ENCODE data around the gene FAM184B. TPM values are rescaled to one million over a fixed set of nuclear protein-coding genes. Genes with fewer than 3 reads are reported as not detected.

FAM184B gene
- total and polyA plus RNA-seq, 2 experiments from 2014 or later = not detected

- 92% methylated on average over 9 of the region's 9 CpGs for WGBS (ENCODE audit: low lambda C conversion rate, missing lambda C conversion rate)
- H4K20me1 ChIP-seq (ENCODE audit: insufficient read depth, poor library complexity, severe bottlenecking) = no peaks in the 10 kb centered on the region
- H3K36me3 ChIP-seq (replicated peaks; ENCODE audit: insufficient read depth, low read depth) = no peaks in the 10 kb centered on the region
These were observed 134.1 kb downstream of the FAM184B start for GRCh38 chr4:17647176-17647806.

GRCh38 chr4:17646693-17647092 lies 134.7 kb downstream of the FAM184B start:
- Histone ChIP-seq H2AFZ (no peak overlapping the region), H3K4me1 (ENCODE audit: insufficient read depth) (no peaks in the 10 kb centered on the region), H3K79me2 (no peaks in the 10 kb centered on the region), H3K9me3 (ENCODE audit: low read depth) (no peaks in the 10 kb centered on the region), H3K9me2 (replicated peaks; ENCODE audit: insufficient read depth) (no peaks in the 10 kb centered on the region), H3K27me3 (no peaks in the 10 kb centered on the region), H4K20me1 (ENCODE audit: insufficient read depth, poor library complexity, severe bottlenecking) (no peaks in the 10 kb centered on the region), H3K4me2 (no peak overlapping the region), H3K4me3 (no peak overlapping the region), H3K36me3 (replicated peaks; ENCODE audit: insufficient read depth, low read depth) (no peaks in the 10 kb centered on the region), H3K27ac (no peak overlapping the region)
- no peak for DNase-seq (ENCODE audit: low spot score)
- TF ChIP-seq CTCF (IDR thresholded peaks at IDR 0.05; ENCODE audit: poor library complexity) = no peak
- no peak for TF ChIP-seq EZH2 (IDR thresholded peaks at IDR 0.05; ENCODE audit: borderline replicate concordance)
- no peak for TF ChIP-seq EZH2phosphoT487 (IDR thresholded peaks at IDR 0.05; ENCODE audit: low read depth, severe bottlenecking, unreplicated experiment)
- 87% methylated on average over 3 of the region's 3 CpGs for WGBS (ENCODE audit: low lambda C conversion rate, missing lambda C conversion rate)

More at GRCh38 chr4:17647176-17647806, 134.1 kb downstream of the FAM184B start:
- TF ChIP-seq EZH2 (IDR thresholded peaks at IDR 0.05; ENCODE audit: borderline replicate concordance) = no peak
- Histone ChIP-seq H2AFZ (no peak overlapping the region), H3K4me2 (no peak overlapping the region), H3K4me3 (no peak overlapping the region), H3K9me3 (ENCODE audit: low read depth) (no peaks in the 10 kb centered on the region), H3K27ac (no peak overlapping the region), H3K9me2 (replicated peaks; ENCODE audit: insufficient read depth) (no peaks in the 10 kb centered on the region), H3K27me3 (no peaks in the 10 kb centered on the region), H3K4me1 (ENCODE audit: insufficient read depth) (no peaks in the 10 kb centered on the region), H3K79me2 (no peaks in the 10 kb centered on the region)
- DNase-seq (ENCODE audit: low spot score) = no peak

- Histone ChIP-seq H3K36me3 (replicated peaks; ENCODE audit: insufficient read depth, low read depth) (no peaks in the 10 kb centered on the region), H3K4me1 (ENCODE audit: insufficient read depth) (no peaks in the 10 kb centered on the region), H2AFZ (no peak overlapping the region), H3K79me2 (no peaks in the 10 kb centered on the region), H3K27me3 (no peaks in the 10 kb centered on the region), H3K9me3 (ENCODE audit: low read depth) (no peaks in the 10 kb centered on the region), H3K4me3 (no peak overlapping the region), H4K20me1 (ENCODE audit: insufficient read depth, poor library complexity, severe bottlenecking) (no peaks in the 10 kb centered on the region), H3K27ac (no peak overlapping the region), H3K9me2 (replicated peaks; ENCODE audit: insufficient read depth) (no peaks in the 10 kb centered on the region), H3K4me2 (no peak overlapping the region)
- WGBS (ENCODE audit: low lambda C conversion rate, missing lambda C conversion rate) = 81% methylated on average over 1 of the region's 1 CpG
- DNase-seq (ENCODE audit: low spot score) = no peak
- no peak for TF ChIP-seq EZH2phosphoT487 (IDR thresholded peaks at IDR 0.05; ENCODE audit: low read depth, severe bottlenecking, unreplicated experiment)
- TF ChIP-seq CTCF (IDR thresholded peaks at IDR 0.05; ENCODE audit: poor library complexity) = no peak
- TF ChIP-seq EZH2 (IDR thresholded peaks at IDR 0.05; ENCODE audit: borderline replicate concordance) = no peak
These were observed 139.0 kb downstream of the FAM184B start for GRCh38 chr4:17642398-17642783.

GRCh38 chr4:17639136-17639535 lies 142.3 kb downstream of the FAM184B start:
- Histone ChIP-seq H3K36me3 (replicated peaks; ENCODE audit: insufficient read depth, low read depth) (no peaks in the 10 kb centered on the region), H3K9me2 (replicated peaks; ENCODE audit: insufficient read depth) (no peaks in the 10 kb centered on the region), H3K27me3 (no peaks in the 10 kb centered on the region), H4K20me1 (ENCODE audit: insufficient read depth, poor library complexity, severe bottlenecking) (no peaks in the 10 kb centered on the region), H3K27ac (no peak overlapping the region), H3K9me3 (ENCODE audit: low read depth) (no peaks in the 10 kb centered on the region), H3K79me2 (no peaks in the 10 kb centered on the region), H3K4me1 (ENCODE audit: insufficient read depth) (no peaks in the 10 kb centered on the region), H3K4me2 (no peak overlapping the region), H2AFZ (no peak overlapping the region), H3K4me3 (no peak overlapping the region)
- TF ChIP-seq EZH2 (IDR thresholded peaks at IDR 0.05; ENCODE audit: borderline replicate concordance) (no peak), EZH2phosphoT487 (IDR thresholded peaks at IDR 0.05; ENCODE audit: low read depth, severe bottlenecking, unreplicated experiment) (no peak), CTCF (IDR thresholded peaks at IDR 0.05; ENCODE audit: poor library complexity) (no peak)
- WGBS (ENCODE audit: low lambda C conversion rate, missing lambda C conversion rate) = 84% methylated on average over 7 of the region's 7 CpGs
- DNase-seq (ENCODE audit: low spot score) = no peak
